Fibroblast of villous mesenchyme (primary cell): ENCODE data around the gene HBEGF. TPM values are rescaled to one million over a fixed set of nuclear protein-coding genes. Genes with fewer than 3 reads are reported as not detected.

Experiments
- DNase-seq: peaks from one replicate; pipeline ENCODE4 v3.0.0-alpha.2; 2010; ENCODE audit warnings: low read depth
- H3K4me3 ChIP-seq: 2 replicates; pipeline ENCODE4 v1.5.1; 2011; ENCODE audit warnings: low read depth, mild to moderate bottlenecking, low read length
- total RNA-seq: library from RNA; depleted of rRNA; stranded (reverse); fragments of >200 nt; gene quantifications from 2 replicates; pipeline ENCODE4 v1.2.3, GENCODE V29; 2012
- TF ChIP-seq, protein P1 (sequence below): IDR thresholded peaks from 2 replicates; pipeline ENCODE4 v1.5.1; 2012; ENCODE audit warnings: low read depth, mild to moderate bottlenecking, low read length; ENCODE audit not compliant: insufficient read depth

The HBEGF gene, protein sequence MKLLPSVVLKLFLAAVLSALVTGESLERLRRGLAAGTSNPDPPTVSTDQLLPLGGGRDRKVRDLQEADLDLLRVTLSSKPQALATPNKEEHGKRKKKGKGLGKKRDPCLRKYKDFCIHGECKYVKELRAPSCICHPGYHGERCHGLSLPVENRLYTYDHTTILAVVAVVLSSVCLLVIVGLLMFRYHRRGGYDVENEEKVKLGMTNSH
- total RNA-seq: 7.4 and 9.5 TPM in 2 replicates

DNA sequence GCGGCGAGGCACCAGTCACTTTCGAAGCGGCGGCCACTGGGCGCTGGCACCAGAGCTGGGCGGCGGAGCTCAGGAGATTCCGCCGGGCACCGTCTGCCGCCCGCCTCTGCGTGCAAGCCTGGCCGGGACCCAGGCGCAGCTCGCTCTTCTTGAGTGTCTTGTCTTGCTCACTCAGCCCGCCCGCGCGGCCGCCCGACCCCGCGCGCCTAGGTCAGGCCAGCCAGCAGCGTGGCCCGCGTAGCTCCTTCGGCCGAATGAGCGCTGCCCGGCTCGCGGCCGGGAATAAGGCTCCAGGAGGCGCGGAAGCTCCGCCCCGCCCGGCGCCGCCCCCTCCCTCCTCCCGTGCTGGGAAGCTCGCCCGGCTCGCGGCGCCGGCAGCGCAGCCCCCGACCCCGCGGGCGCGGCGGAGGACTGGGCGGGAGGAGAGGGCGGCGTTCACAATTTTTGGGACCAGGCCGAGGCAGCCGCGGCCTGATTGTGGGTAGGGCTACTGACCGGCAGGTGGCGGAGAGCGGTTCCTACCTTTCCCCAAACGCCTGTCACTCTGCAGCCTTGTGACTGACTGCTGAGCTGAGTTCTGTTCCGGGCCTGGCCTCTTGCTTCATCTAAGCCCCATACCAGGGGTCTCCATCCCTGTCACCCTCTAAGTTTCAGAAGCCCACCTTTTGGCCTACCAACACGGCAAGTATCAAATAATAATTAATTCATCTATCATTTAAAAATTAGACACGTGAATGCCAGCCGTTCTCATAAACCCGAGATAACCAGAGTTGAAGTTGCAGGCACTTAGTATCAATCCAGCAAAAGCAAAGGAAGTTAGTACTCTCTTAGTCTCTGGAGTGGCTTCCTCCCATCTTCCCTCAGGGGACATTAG, at the start of gene HBEGF:
Gene HBEGF, minus strand, starts transcription at position 256 of the 874 bp plus-strand sequence. CDS start 275 bp downstream, outside the sequence.
- H3K4me3 ChIP-seq: peak within 1 kb of the TSS; percentile 69
- TF ChIP-seq, protein P1, sequence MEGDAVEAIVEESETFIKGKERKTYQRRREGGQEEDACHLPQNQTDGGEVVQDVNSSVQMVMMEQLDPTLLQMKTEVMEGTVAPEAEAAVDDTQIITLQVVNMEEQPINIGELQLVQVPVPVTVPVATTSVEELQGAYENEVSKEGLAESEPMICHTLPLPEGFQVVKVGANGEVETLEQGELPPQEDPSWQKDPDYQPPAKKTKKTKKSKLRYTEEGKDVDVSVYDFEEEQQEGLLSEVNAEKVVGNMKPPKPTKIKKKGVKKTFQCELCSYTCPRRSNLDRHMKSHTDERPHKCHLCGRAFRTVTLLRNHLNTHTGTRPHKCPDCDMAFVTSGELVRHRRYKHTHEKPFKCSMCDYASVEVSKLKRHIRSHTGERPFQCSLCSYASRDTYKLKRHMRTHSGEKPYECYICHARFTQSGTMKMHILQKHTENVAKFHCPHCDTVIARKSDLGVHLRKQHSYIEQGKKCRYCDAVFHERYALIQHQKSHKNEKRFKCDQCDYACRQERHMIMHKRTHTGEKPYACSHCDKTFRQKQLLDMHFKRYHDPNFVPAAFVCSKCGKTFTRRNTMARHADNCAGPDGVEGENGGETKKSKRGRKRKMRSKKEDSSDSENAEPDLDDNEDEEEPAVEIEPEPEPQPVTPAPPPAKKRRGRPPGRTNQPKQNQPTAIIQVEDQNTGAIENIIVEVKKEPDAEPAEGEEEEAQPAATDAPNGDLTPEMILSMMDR: peak; percentile 38
- peak; percentile 71 for DNase-seq

DNA sequence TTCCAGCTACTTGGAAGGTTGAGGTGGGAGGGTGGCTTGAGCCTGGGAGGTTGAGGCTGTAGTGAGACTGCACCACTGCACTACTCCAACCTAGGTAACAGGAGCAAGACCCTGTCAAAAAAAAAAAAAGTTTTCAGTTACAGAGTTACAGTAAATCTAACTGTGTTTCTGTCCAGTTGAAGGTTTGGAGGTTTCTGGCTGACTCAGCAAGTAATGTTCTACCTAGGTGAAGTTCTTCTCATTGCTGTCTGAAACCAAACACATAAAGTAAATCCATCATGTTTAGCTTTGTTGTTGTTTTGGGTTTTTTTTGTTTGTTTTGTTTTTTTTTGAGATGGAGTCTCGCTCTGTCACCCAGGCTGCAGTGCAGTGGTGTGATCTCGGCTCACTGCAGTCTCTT, 47.3 kb upstream of the HBEGF start:
- H3K4me3 ChIP-seq: no peak overlapping the region
- TF ChIP-seq, protein P1: no peak
- no peak for DNase-seq

DNA sequence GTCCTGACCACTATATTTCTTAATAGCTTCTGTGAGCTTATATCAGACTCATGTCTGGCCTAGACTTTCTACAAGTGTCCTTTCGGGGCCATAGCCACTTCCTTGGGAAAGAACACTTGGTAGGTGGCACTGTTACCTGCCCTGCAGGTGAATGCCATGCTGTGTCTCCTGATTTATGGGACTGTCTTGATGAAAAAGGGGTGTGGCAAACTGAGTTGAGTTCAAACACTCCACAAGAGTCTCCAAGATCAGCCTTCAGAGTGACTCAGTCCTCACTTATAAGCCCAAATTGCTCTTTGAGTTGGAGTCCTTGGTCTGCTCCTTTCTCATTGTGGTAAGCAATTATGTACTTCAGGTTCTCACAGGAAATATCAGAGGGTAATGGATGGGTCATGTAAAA, 45.3 kb upstream of the HBEGF start:
- DNase-seq: no peak
- TF ChIP-seq, protein P1: no peak
- no peak overlapping the region for H3K4me3 ChIP-seq

DNA sequence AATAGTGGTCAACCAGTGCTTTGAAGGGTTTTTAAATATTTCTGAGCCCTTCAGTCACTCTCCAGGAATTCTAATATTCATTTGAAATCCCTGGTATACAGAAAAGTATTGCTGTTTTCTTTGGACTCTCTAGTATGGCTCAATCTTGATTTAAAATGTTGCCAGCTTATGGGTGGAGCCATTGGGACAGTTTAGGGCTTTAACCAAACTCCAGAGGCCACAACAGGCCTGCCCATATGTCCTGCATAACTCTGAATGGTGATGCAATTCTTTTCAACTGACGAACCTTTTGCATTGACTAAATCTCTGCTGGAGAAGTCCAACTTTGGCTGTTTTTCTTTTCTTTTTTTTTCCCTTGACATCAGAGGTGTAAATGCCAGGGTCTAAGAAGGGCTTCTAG, 44.9 kb upstream of the HBEGF start:
- DNase-seq: peak; percentile 45
- TF ChIP-seq, protein P1: no peak
- H3K4me3 ChIP-seq: no peak overlapping the region

DNA sequence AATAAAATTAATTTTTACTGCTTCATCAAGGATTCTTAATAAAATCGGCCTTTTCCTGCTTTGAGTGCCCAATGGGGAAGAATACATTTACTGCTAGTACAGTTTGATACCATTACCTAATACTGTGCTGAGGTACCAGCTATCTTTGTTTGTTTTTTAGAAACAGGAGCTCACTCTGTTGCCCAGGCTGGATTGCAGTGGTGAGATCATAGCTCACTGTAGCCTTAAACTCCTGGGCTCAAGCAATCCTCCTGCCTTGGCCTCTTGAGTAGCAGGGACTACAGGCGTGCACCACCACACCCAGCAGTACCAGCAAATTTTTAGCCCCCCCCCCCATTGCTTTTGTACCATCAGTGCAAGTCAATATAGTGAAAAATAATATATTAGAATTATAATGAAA, 41.6 kb upstream of the HBEGF start:
- DNase-seq: no peak
- H3K4me3 ChIP-seq: no peak overlapping the region
- TF ChIP-seq, protein P1: no peak

DNA sequence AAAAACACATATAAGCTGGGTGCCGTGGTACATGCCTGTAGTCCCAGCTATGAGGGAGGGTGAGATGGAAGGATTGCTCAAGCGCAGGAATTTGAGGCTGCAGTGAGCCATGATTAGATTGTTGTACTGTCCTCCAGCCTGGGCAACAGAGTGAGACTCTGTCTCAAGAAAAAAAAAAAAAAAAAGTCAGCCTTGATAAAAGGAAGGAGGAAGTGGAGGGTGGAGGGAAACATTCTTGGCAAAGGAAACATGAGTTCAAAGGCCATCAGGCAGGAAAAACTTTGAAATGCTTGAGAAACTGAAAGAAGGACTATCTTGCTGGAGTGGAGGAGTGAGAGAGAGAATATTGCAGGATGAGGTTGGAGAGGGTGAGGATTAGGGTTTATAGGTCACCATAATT, 36.9 kb upstream of the HBEGF start:
- TF ChIP-seq, protein P1: no peak
- no peak overlapping the region for H3K4me3 ChIP-seq
- DNase-seq: no peak
